Measurements from ENCODE around the gene CYS1.

CYS1 gene

GRCh38 chr2:10084223-10084865 is 4.1 kb upstream of the CYS1 start:
- Histone ChIP-seq H3K36me3 (no peaks in the 10 kb centered on the region), H3K4me1 (ENCODE audit: control insufficient read depth in 1 of 2, insufficient read depth in 1 of 2, low read depth in 1 of 2, low read length in 1 of 2) (peaks cover 10 to 19% of the 10 kb centered on the region in 2 experiments), H3K27ac (no peak overlapping the region), H3K27me3 (peaks cover 69% of the 10 kb centered on the region), H3K4me3 (ENCODE audit: low read depth in 1 of 2, low read length in 1 of 2) (no peak overlapping the region), H3K9me3 (no peaks in the 10 kb centered on the region)
- no peak for TF ChIP-seq CTCF (IDR thresholded peaks at IDR 0.05)

- H3K27me3 ChIP-seq = peaks cover 75% of the 10 kb centered on the region
- no peak overlapping the region for H3K27ac ChIP-seq
- no peaks in the 10 kb centered on the region for H3K9me3 ChIP-seq
- no peaks in the 10 kb centered on the region for H3K36me3 ChIP-seq
- TF ChIP-seq CTCF (IDR thresholded peaks at IDR 0.05) = no peak
- no peak overlapping the region for H3K4me3 ChIP-seq (ENCODE audit: low read depth in 1 of 2, low read length in 1 of 2)
- H3K4me1 ChIP-seq (ENCODE audit: control insufficient read depth in 1 of 2, insufficient read depth in 1 of 2, low read depth in 1 of 2, low read length in 1 of 2) = peaks cover 10 to 22% of the 10 kb centered on the region in 2 experiments
Observed at GRCh38 chr2:10083692-10084211, 3.5 kb upstream of the CYS1 start.

- H3K27ac ChIP-seq = no peak overlapping the region
- H3K9me3 ChIP-seq = no peaks in the 10 kb centered on the region
- peaks cover 10 to 22% of the 10 kb centered on the region in 2 experiments for H3K4me1 ChIP-seq (ENCODE audit: control insufficient read depth in 1 of 2, insufficient read depth in 1 of 2, low read depth in 1 of 2, low read length in 1 of 2)
- peaks cover 82% of the 10 kb centered on the region for H3K27me3 ChIP-seq
- H3K4me3 ChIP-seq (ENCODE audit: low read depth in 1 of 2, low read length in 1 of 2) = no peak overlapping the region
- no peaks in the 10 kb centered on the region for H3K36me3 ChIP-seq
- TF ChIP-seq CTCF (IDR thresholded peaks at IDR 0.05) = no peak
Observed at GRCh38 chr2:10083046-10083445, 2.8 kb upstream of the CYS1 start.

GRCh38 chr2:10080536-10081304 is 509 bp upstream of the CYS1 start:
- Histone ChIP-seq H3K27me3 (peaks cover 100% of the 10 kb centered on the region), H3K36me3 (no peaks in the 10 kb centered on the region), H3K4me1 (ENCODE audit: control insufficient read depth in 1 of 2, insufficient read depth in 1 of 2, low read depth in 1 of 2, low read length in 1 of 2) (peaks cover 10 to 22% of the 10 kb centered on the region in 2 experiments), H3K9me3 (no peaks in the 10 kb centered on the region), H3K4me3 (ENCODE audit: low read depth in 1 of 2, low read length in 1 of 2) (peak overlapping the region in 1 of 2 experiments; percentile 50), H3K27ac (no peak overlapping the region)
- TF ChIP-seq CTCF (IDR thresholded peaks at IDR 0.05) = no peak

GRCh38 chr2:10079266-10079869 is 843 bp downstream of the CYS1 start:
- Histone ChIP-seq H3K9me3 (no peaks in the 10 kb centered on the region), H3K27ac (no peak overlapping the region), H3K4me3 (ENCODE audit: low read depth in 1 of 2, low read length in 1 of 2) (peak overlapping the region; percentile 26 to 36), H3K36me3 (no peaks in the 10 kb centered on the region), H3K27me3 (peaks cover 100% of the 10 kb centered on the region), H3K4me1 (ENCODE audit: control insufficient read depth in 1 of 2, insufficient read depth in 1 of 2, low read depth in 1 of 2, low read length in 1 of 2) (peaks cover 10 to 22% of the 10 kb centered on the region in 2 experiments)
- TF ChIP-seq CTCF (IDR thresholded peaks at IDR 0.05) = no peak
